ENCODE data around the gene RFC2.
A peak's percentile ranks its signal among the peaks of the same experiment; 100 is the strongest.
"Not testable (repeated sequence)": the region's sequence is repeated elsewhere in the genome, so short reads cannot be mapped to it uniquely, and the experiment has no call there.

RFC2 gene

GRCh38 chr7:74282748-74283459, 28.7 kb upstream of the RFC2 start:
- DNase-seq, result no peak

- no peak for DNase-seq
These were observed 26.8 kb upstream of the RFC2 start for GRCh38 chr7:74280985-74281384.

- DNase-seq, result no peak
These were observed 23.4 kb upstream of the RFC2 start for GRCh38 chr7:74277636-74278035.

DNA sequence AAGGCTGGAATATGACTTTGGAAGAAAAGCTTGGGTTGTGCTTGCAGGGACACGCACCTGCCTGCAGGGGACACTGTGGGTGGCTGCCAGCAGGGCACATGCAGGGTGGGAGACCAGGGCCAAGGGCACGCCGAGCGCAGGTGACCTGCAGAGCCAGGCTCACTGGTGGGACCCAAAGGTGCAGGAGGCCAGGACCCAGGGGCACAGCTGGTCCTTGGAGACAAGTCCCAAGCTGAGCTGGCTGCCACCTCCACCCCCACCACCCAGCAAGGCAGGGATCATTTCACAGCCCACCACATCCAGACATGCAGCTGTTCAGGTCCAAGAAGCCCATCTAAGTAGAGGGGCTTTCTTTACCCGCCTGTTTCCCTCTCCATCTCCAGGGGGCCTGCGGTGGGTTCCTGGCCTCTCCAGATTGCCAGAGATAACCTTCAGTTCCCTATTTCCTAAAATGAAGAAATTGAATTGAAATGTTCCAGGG, 21.2 kb upstream of the RFC2 start:
- DNase-seq, result peak in 1 of 2 experiments; percentile 24

DNA sequence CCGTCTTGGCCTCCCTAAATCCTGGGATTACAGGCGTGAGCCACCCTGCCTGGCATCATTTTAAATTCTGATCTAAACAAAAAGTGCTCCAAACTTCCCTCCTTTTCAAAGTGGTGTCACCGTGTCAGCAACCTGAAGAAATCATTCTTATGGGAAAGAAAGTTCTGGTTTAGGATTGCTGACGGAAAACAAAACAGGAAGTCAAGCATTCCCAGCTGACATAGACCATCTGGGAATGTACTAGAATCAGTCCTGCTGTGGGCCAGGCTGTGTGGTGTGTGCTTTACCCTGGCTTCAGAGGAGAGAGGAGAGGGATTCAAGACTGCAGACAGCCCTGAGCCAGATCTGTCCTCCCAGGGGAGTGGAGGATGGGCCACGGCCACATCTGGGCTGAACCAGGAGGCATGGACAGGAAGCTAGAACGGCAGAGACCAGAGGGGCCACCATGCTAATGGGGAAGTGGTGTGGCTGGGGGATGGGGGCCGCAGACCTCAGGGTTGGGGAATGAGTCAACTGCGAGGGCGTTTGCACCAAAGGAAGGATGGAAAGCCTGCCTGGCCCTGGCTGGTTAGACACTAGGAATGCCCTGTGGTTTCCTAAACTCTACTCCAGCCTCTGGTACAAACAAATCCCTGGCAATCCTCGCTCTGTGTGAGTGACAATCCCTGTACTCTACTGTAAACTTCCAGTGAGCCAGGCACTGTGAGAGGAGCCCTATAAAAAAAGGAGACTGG, 18.3 kb upstream of the RFC2 start:
- no peak for DNase-seq

DNA sequence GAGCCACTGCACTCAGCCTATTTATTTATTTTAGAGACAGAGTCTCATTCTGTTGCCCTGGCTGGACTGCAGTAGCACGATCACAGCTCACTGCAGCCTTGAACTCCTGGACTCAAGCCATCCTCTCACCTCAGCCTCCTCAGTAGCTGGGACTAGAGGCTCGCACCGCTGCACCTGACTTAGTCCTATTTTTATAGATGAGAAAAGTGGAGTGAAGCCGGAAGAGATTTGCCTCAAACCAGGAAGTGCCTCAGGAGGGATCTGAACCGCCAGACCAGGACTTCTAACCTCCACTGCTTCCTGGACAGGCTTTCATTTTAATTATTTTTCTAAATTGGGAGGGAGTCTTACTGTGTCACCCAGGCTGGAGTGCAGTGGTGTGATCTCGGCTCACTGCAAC, 17.5 kb upstream of the RFC2 start:
- no peak for DNase-seq

GRCh38 chr7:74269757-74270277, 15.6 kb upstream of the RFC2 start:
- peak; percentile 69 to 77 for DNase-seq

- no peak for DNase-seq
These were observed 13.8 kb upstream of the RFC2 start for GRCh38 chr7:74267756-74268565.

DNA sequence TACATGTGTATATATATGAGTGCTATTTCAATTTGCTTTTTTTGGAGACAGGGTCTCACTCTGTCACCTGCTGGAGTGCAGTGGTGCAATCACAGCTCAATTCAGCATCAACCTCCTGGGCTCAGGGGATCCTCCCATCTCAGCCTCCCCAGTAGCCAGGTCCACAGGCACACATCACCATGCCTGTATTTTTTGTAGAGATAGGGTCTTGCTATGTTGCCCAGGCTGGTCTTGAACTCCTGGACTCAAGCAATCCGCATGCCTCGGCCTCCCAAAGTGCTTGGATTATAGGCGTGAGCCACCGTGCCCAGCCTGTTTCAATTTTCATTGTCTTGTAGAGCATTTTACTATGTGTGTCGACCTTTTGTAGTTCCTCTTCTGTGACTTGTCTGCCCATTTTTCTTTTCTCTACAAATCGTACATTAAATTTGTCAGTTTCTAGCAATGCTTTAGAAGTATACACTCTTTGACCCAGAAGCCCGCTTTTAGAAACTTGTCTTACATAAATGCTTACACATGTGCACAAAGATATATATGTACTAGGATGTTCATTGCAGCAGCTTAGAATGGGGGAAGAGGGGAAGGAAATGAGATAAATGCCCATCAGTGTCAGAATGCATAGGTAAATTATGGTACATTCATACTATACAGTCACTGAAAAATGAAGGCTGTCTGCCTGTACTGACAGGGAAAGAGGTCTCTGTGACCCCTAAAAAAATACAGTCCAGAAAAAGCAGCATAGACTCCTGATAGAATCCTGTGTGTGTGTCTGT, 12.2 kb upstream of the RFC2 start:
- no peak for DNase-seq

GRCh38 chr7:74263399-74264120, 9.4 kb upstream of the RFC2 start:
- DNase-seq, result no peak

- peak; percentile 62 to 79 for DNase-seq
These were observed 8.6 kb upstream of the RFC2 start for GRCh38 chr7:74262639-74263398.

DNA sequence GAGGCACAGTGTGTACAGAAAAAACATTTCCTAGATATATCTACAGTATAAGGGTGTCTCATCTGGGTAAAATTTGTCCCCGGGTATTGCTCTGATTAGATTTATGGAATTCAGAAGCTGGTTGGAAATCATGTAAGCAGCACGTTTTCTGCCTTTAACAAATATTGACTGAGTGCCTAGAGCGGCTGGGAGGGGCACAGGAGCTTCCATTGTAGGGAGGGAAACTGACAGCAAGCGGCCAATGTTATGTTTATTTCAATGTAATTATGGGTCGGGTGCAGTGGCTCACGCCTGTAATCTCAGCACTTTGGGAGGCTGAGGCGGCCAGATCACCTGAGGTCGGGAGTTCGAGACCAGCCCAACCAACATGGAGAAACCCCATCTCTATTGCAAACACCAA, 4.4 kb upstream of the RFC2 start:
- DNase-seq, result no peak

DNA sequence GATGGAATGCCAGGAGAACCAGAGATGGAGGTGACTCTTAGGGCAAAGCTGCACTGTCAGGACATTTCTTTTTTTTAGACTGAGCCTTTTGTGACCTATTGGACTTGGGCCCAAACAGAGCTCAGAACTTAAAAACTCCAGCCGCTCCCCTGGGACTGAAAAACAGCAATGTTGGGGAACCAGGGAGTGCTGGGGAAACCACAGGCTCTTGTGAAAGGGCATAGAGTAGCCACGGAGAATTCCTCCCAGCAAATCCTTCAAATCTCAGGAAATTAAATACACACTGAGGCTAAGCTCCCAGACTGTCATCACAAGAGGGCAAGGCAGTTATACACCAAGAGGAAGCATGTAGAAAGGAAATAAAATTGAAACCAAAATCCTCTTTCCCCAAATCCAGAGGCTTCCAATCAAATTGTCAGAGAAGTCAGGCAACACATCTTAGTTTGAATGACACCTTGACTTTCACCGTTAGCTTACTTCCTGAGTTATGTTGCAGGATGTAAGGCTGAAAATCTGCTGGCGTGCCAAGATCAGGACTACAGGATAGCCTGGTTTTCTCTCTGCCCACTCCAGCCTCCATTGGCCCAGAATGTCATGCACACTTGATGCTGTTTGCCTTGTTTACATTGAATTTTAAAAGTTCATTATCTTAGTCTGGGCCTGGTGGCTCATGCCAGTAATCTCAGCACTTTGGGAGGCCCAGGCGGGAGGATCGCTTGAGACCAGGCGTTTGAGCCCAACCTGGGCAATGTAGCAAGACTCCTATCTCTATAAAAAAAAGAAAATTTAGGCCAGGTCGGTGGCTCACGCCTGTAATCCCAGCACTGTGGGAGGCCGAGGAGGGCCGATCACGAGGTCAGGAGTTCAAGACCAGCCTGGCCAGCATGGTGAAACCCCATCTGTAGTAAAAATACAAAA, 2.6 kb upstream of the RFC2 start:
- DNase-seq, result no peak

- DNase-seq, result not testable (repeated sequence)
These were observed 1.3 kb upstream of the RFC2 start for GRCh38 chr7:74255461-74255860.

DNA sequence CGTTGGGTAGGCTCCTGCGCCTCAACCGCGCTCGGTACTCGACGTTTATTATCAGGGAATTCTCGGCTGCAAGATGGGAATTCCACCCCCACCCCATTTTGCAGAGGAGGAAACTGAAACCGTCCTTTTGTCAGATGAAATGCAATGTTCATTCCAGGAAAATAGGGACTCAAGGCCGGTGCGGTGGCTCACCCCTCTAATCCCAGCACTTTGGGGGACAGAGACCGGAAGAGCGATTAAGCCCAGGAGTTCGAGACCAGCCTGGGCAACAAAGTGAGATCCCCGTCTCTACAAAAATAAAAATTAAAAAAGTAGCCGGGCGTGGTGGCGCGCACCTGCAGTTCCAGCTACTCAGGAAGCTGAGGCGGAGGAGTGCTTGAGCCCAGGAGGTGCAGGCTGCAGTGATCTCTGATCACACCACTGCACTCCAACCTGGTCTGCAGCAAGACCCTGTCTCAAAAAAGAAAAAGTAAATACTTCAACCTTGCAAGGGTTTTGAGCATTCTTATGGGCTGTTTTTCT, 720 bp upstream of the RFC2 start:
- no peak for DNase-seq

DNA sequence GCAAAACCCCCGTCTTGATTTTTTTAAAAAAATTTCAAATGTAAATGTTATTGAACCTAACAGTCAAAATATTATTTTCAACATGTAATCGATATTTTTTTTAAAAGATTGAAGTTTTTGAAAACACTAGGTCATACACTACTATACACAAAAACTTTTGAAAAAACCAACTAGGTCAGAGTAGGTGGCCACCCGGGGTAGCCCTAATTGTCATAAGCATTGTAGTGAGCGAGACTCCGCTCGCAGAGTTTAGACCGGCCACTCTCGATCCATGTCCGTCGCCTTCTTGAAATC, 417 bp downstream of the RFC2 start:
- no peak for DNase-seq

DNA sequence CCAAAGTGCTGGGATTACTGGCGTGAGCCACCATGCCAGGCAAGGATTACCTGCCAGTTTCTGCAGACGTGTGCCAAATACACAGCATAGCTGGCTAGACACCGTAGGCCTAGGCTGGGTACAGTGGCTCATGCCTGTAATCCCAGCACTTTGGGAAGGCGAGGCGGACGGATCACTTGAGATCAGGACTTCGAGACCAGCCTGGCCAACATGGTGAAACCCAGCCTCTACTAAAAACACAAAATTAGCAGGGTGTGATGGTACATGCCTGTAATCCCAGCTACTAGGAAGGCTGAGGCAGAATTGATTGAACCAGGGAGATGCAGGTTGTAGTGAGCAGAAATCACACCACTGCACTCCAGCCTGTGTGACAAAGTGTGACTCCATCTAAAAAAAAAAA, 868 bp downstream of the RFC2 start:
- no peak for DNase-seq

- DNase-seq, result no peak
These were observed 1.3 kb downstream of the RFC2 start for GRCh38 chr7:74252893-74253292.

DNA sequence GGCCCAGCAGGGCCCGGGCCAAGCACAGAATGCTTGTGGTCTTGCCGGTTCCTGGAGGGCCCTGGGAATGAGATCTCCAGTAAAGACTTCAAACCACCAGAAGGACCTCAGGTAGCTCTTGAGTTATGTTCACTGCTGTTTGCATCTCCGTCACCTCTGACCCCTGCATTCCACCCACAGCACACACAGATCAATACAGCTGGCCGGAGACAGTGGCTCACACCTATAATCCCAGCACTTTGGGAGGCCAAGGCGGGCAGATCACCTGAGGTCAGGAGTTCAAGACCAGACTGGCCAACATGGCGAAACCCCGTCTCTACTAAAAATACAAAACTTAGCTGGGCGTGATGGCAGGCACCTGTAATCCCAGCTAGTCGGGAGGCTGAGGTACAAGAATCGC, 5.1 kb downstream of the RFC2 start:
- not testable (repeated sequence) for DNase-seq

GRCh38 chr7:74248156-74248555, 6.0 kb downstream of the RFC2 start:
- DNase-seq, result no peak

Data from NCI-H524 (cell line).